Thyroid gland (tissue), 4 donors: ENCODE measurements around the gene CXCL14. TPM values are rescaled to one million over a fixed set of nuclear protein-coding genes. Genes with fewer than 3 reads are reported as not detected.

Experiments used
- DNase-seq, 2 donors: peaks; one replicate each; pipeline ENCODE4 v3.0.0-alpha.2; 2019
- H3K27ac ChIP-seq, 3 donors: fragments of 200-600 bp; sonication (generic); 1 replicate in 2 of 3; 2 replicates in 1 of 3; pipeline ENCODE4 v1.5.1; 2016 to 2019; ENCODE audit warnings: mild to moderate bottlenecking in 1 of 3, moderate library complexity in 1 of 3
- H3K27me3 ChIP-seq: fragments of 200-600 bp; sonication (generic); one replicate; pipeline ENCODE4 v1.5.1; 2019
- H3K36me3 ChIP-seq, 2 donors: fragments of 200-600 bp; sonication (generic); one replicate each; pipeline ENCODE4 v1.5.1; 2016 to 2019
- H3K4me1 ChIP-seq, 2 donors: fragments of 200-600 bp; sonication (generic); one replicate each; pipeline ENCODE4 v1.5.1; 2017 to 2019
- H3K4me3 ChIP-seq, 3 donors: fragments of 200-600 bp; sonication (generic); replicated peaks in 1 of 3; 1 replicate in 2 of 3; 2 replicates in 1 of 3; pipeline ENCODE4 v1.5.1; 2016; ENCODE audit warnings: mild to moderate bottlenecking in 1 of 3
- H3K9me3 ChIP-seq: fragments of 200-600 bp; sonication (generic); one replicate; pipeline ENCODE4 v1.5.1; 2017
- POLR2A ChIP-seq, 2 donors: fragments of 450-650 bp; IDR thresholded peaks; one replicate each; pipeline ENCODE4 v1.6.1; 2017; ENCODE audit warnings: antibody characterized with exemption in 2 of 2, mild to moderate bottlenecking in 2 of 2, moderate library complexity in 1 of 2
- WGBS, 2 donors: methylation state at CpG; one replicate each; pipeline ENCODE4 v1.1.5; 2017; 5-methylcytosine and 5-hydroxymethylcytosine counted together
- intact Hi-C: fragments of 100-400 bp; cut with DNase I; formaldehyde crosslinking; loops from one replicate; pipeline ENCODE4 v1.15.1; 2023
- total RNA-seq, 4 donors: library from RNA; depleted of rRNA; stranded (reverse); fragments of >200 nt; gene quantifications; one replicate each; pipeline ENCODE4 v1.2.3, GENCODE V29; 2016
- TF ChIP-seq, protein P1 (sequence below), 6 experiments: fragments of 200-600 bp in 3 of 6; fragments of 450-650 bp in 3 of 6; sonication (generic) in 3 of 6; IDR thresholded peaks; one replicate each; pipeline ENCODE4 v1.5.1; 2016 to 2019; ENCODE audit warnings: antibody characterized with exemption in 6 of 6, mild to moderate bottlenecking in 2 of 6, inconsistent platforms in 1 of 6, moderate library complexity in 1 of 6

The CXCL14 gene
- total RNA-seq, 4 donors from 2014 or later, result 39.4 to 57.0 (median 48.9) TPM

DNA sequence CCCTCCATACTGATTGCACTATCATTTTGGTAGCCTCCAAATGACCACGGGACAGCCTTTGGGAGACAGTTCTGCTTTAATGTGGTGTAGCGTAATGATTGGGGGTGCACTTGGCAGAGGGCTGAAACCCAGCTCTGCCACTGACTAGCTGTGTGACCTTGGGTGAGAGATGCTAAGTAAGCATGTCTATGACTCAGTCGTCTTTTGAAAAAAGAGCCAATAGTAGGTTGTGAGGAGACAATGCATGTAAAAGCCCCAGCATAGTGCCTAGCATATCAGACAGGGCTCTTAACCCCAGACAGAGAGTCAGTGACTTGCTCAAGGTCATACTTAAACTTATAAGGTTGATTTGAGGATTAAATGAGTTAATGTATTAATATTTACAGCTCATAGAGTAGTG lies 18.0 kb upstream of the CXCL14 start:
- intact Hi-C loops, result no loop called here
- no peak overlapping the region for H3K27ac ChIP-seq
- WGBS, 2 donors, result 95% methylated on average over 3 of the region's 3 CpGs
- TF ChIP-seq, protein P1, sequence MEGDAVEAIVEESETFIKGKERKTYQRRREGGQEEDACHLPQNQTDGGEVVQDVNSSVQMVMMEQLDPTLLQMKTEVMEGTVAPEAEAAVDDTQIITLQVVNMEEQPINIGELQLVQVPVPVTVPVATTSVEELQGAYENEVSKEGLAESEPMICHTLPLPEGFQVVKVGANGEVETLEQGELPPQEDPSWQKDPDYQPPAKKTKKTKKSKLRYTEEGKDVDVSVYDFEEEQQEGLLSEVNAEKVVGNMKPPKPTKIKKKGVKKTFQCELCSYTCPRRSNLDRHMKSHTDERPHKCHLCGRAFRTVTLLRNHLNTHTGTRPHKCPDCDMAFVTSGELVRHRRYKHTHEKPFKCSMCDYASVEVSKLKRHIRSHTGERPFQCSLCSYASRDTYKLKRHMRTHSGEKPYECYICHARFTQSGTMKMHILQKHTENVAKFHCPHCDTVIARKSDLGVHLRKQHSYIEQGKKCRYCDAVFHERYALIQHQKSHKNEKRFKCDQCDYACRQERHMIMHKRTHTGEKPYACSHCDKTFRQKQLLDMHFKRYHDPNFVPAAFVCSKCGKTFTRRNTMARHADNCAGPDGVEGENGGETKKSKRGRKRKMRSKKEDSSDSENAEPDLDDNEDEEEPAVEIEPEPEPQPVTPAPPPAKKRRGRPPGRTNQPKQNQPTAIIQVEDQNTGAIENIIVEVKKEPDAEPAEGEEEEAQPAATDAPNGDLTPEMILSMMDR (IDR thresholded peaks at IDR 0.05), result no peak
- no peak for DNase-seq
- no peaks in the 10 kb centered on the region for H3K27me3 ChIP-seq
- no peaks in the 10 kb centered on the region for H3K9me3 ChIP-seq
- H3K4me3 ChIP-seq, result no peak overlapping the region
- no peaks in the 10 kb centered on the region for H3K4me1 ChIP-seq
- no peaks in the 10 kb centered on the region for H3K36me3 ChIP-seq

DNA sequence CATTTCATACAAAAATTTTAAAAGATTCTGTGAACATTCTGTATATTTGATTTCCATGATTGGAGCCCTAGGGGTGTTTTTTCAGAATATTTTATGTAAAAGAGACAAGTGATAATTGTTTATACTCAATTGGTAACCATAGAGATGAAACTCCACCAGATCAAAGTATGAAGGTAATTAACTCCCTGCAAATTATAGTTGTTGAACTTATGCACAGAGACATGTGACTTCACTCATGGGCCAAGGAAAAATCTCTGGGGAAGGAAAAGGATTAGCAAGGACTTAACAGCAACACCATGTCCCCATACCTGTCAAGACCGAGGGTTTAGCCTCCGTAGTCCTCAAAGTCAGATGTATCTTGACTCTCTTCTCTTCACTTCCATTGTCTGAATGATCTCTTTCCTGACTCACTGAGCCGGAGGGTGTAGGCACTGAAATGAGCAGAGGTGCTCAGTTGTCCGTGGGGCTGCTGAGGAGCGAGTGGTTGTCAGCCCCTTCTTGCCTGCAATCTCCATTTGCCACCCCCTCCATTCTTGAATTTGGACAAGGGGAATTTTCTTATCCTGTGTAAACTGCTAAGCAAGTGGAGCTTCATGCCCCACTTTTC lies 17.5 kb upstream of the CXCL14 start:
- Histone ChIP-seq H3K4me1 (no peaks in the 10 kb centered on the region), H3K9me3 (no peaks in the 10 kb centered on the region), H3K36me3 (no peaks in the 10 kb centered on the region), H3K27ac (no peak overlapping the region), H3K27me3 (no peaks in the 10 kb centered on the region), H3K4me3 (no peak overlapping the region)
- no peak for DNase-seq
- 85 to 91% methylated on average over 5 of the region's 5 CpGs for WGBS, 2 donors
- intact Hi-C loops, result no loop called here
- no peak for TF ChIP-seq POLR2A (IDR thresholded peaks at IDR 0.05)
- TF ChIP-seq, protein P1 (IDR thresholded peaks at IDR 0.05), result no peak

DNA sequence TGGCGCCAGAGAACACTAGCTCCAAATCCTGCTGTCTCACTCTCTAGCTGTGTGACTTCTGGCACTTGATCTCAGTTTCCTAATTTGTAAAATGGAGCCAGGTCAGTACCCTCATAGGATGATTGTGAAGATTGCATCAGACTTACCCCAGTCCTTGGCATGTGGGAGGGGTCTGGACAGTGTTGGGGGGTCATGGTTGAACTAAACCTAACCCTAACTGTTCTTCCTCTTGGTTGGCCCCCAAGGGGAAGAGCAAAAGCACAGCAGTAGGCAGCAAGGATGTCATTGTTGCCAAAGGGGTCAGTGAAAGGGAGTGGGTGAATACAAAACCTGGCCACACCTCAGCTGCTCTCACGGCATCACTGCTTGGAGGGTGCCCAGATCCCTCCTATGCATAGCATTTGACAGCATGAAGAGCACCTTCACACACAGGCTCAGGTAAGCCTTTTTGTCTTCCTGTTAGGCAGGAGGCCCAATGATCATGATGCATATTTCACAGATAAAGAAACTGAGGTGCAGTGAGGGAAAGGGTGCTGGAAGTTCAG lies 15.7 kb upstream of the CXCL14 start:
- no peak for DNase-seq
- Histone ChIP-seq H3K4me3 (no peak overlapping the region), H3K36me3 (no peaks in the 10 kb centered on the region), H3K9me3 (no peaks in the 10 kb centered on the region), H3K27me3 (no peaks in the 10 kb centered on the region), H3K4me1 (no peaks in the 10 kb centered on the region), H3K27ac (no peak overlapping the region)
- WGBS, 2 donors, result 91 to 94% methylated on average over 2 of the region's 2 CpGs
- intact Hi-C loops, result no loop called here
- TF ChIP-seq POLR2A (IDR thresholded peaks at IDR 0.05), result no peak
- TF ChIP-seq, protein P1 (IDR thresholded peaks at IDR 0.05), result no peak

DNA sequence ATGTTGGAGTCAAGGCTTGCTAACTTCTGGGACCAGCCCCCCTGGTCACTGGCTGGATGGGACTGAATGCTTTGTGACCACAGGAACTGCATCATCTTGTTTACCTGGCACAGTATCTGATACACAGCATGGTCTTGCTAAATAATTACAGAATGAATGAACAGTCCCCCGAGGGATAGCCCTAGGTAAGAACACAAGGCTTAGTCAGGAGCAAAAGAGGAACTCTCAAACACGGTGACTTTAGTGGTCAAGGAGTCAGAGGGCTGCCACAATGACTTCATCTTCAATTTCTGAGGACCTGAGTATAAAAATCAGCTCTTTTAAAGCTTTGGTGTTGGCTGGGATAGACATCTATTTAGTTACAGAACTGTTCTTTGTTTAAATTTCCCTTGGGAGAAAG lies 15.1 kb upstream of the CXCL14 start:
- H3K9me3 ChIP-seq, result no peaks in the 10 kb centered on the region
- no peak overlapping the region for H3K27ac ChIP-seq
- no peaks in the 10 kb centered on the region for H3K27me3 ChIP-seq
- WGBS, 2 donors, result 74 to 76% methylated on average over 2 of the region's 2 CpGs
- H3K4me1 ChIP-seq, result no peaks in the 10 kb centered on the region
- no peak for DNase-seq
- TF ChIP-seq, protein P1 (IDR thresholded peaks at IDR 0.05), result no peak
- no peak for TF ChIP-seq POLR2A (IDR thresholded peaks at IDR 0.05)
- intact Hi-C loops, result no loop called here
- H3K4me3 ChIP-seq, result no peak overlapping the region
- H3K36me3 ChIP-seq, result no peaks in the 10 kb centered on the region

DNA sequence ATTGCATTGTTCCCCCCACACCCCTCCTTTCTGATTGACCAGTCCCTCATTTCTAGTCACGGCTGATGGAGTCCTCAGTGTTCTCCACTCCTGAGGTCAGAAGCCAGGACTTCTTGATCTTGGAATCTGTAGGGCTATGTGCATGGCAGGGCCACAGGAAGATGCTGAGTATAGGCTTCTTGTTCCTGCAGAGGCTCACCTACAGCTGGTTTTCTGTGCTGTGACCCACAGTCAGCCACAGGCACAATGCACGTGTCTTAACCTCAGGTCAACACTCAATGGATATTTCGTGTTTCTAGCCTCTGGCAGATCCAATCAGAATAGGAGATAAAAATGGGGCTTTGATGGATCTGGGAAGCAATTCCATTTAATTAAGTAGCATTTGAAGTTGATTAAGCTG lies 14.3 kb upstream of the CXCL14 start:
- Histone ChIP-seq H3K27me3 (no peaks in the 10 kb centered on the region), H3K9me3 (no peaks in the 10 kb centered on the region), H3K36me3 (no peaks in the 10 kb centered on the region), H3K27ac (no peak overlapping the region), H3K4me1 (no peaks in the 10 kb centered on the region), H3K4me3 (no peak overlapping the region)
- intact Hi-C loops, result no loop called here
- WGBS, 2 donors, result 63 to 64% methylated on average over 3 of the region's 3 CpGs
- DNase-seq, result no peak
- no peak for TF ChIP-seq POLR2A (IDR thresholded peaks at IDR 0.05)
- TF ChIP-seq, protein P1 (IDR thresholded peaks at IDR 0.05), result no peak
